Tibial nerve (tissue), 3 donors: Measurements from ENCODE around the gene SLC34A3.

Experiments
- CTCF ChIP-seq, 5 experiments: fragments of 200-600 bp in 3 of 5; fragments of 450-650 bp in 2 of 5; sonication (generic) in 3 of 5; IDR thresholded peaks; one replicate each; pipeline ENCODE4 v1.5.1; 2016 to 2019; ENCODE audit warnings: antibody characterized with exemption in 5 of 5, mild to moderate bottlenecking in 3 of 5, moderate library complexity in 2 of 5
- POLR2A ChIP-seq, 2 donors: fragments of 450-650 bp; IDR thresholded peaks; one replicate each; pipeline ENCODE4 v1.6.1; 2017; ENCODE audit warnings: antibody characterized with exemption in 2 of 2, mild to moderate bottlenecking in 2 of 2, moderate library complexity in 2 of 2

GRCh38 chr9:137213160-137214060, 17.3 kb upstream of the SLC34A3 start:
- TF ChIP-seq CTCF (IDR thresholded peaks at IDR 0.05) (no peak), POLR2A (IDR thresholded peaks at IDR 0.05) (no peak)
